GM12878 (cell line): ENCODE results near the gene LRP5. TPM values are rescaled to one million over a fixed set of nuclear protein-coding genes. Genes with fewer than 3 reads are reported as not detected.

Experiments
- ATF3 ChIP-seq: IDR thresholded peaks from 2 replicates; pipeline ENCODE4 v1.6.1; 2011; ENCODE audit warnings: low read depth, mild to moderate bottlenecking, low read length, moderate library complexity, borderline replicate concordance; ENCODE audit errors: extremely low read depth
- CBFB ChIP-seq: IDR thresholded peaks from 2 replicates; pipeline ENCODE4 v1.6.1; 2016; ENCODE audit warnings: antibody characterized with exemption, low read depth
- E2F8 ChIP-seq: fragments of 450-650 bp; IDR thresholded peaks from 2 replicates; pipeline ENCODE4 v1.6.1; 2018; ENCODE audit warnings: mild to moderate bottlenecking, low read depth, moderate library complexity; ENCODE audit not compliant: partially characterized antibody
- EZH2 ChIP-seq: IDR thresholded peaks from 2 replicates; pipeline ENCODE4 v1.6.1; 2012; ENCODE audit warnings: low read depth, mild to moderate bottlenecking, control low read depth, inconsistent platforms, low read length, borderline replicate concordance; ENCODE audit not compliant: control insufficient read depth
- HDAC6 ChIP-seq: fragments of 200-600 bp; sonication (generic); IDR thresholded peaks from one replicate; pipeline ENCODE4 v1.8.0; 2017; ENCODE audit warnings: antibody characterized with exemption; ENCODE audit not compliant: unreplicated experiment
- MTA3 ChIP-seq: IDR thresholded peaks from 2 replicates; pipeline ENCODE4 v1.6.1; 2012; ENCODE audit warnings: low read length, inconsistent platforms, borderline replicate concordance
- NBN ChIP-seq: fragments of 450-650 bp; IDR thresholded peaks from 2 replicates; pipeline ENCODE4 v1.6.1; 2016
- NFYB ChIP-seq: IDR thresholded peaks from 2 replicates; pipeline ENCODE4 v1.6.1; 2011; ENCODE audit warnings: low read depth, mild to moderate bottlenecking, low read length, improper control_type of control experiment, moderate library complexity; ENCODE audit not compliant: insufficient read depth
- PBX3 ChIP-seq: IDR thresholded peaks from 2 replicates; pipeline ENCODE4 v1.6.1; 2011; ENCODE audit warnings: mild to moderate bottlenecking, low read depth, low read length, moderate library complexity; ENCODE audit not compliant: insufficient replicate concordance
- POLR2A ChIP-seq: IDR thresholded peaks from 2 replicates; pipeline ENCODE4 v1.6.1; 2011; ENCODE audit warnings: low read depth, mild to moderate bottlenecking, low read length
- SMC3 ChIP-seq: IDR thresholded peaks from 2 replicates; pipeline ENCODE4 v1.6.1; 2011; ENCODE audit warnings: low read length, improper control_type of control experiment, borderline replicate concordance
- SUPT20H ChIP-seq: IDR thresholded peaks from 2 replicates; pipeline ENCODE4 v1.6.1; 2011; ENCODE audit warnings: low read depth, mild to moderate bottlenecking, low read length, moderate library complexity, borderline replicate concordance; ENCODE audit not compliant: control insufficient read depth
- ZNF24 ChIP-seq: fragments of 450-650 bp; IDR thresholded peaks from 2 replicates; pipeline ENCODE4 v1.6.1; 2017; ENCODE audit warnings: antibody characterized with exemption, mild to moderate bottlenecking
- polyA plus RNA-seq, 11 experiments: library from polyadenylated mRNA; depleted of rRNA in 4 of 11; unstranded in 6 of 11; stranded (reverse) in 5 of 11; fragments of >200 nt; fragmentation: Nextera tagmentation in 4 of 11; fragmentation: Illumina TruSeq in 1 of 11; extraction: Ambion mirVana in 4 of 11; extraction: Trizol in 1 of 11; gene quantifications; 1 replicate in 1 of 11; 2 replicates in 10 of 11; pipeline versions ENCODE4 v1.2.1 to v1.2.3, GENCODE V29; 2011 to 2016; ENCODE audit warnings: inconsistent platforms in 2 of 11, missing spikeins in 2 of 11, low read depth in 1 of 11
- total RNA-seq, 4 experiments: library from RNA; depleted of rRNA in 3 of 4; stranded (reverse); fragments of >200 nt in 3 of 4; fragmentation: Illumina TruSeq in 1 of 4; extraction: Trizol in 1 of 4; gene quantifications; 2 replicates each; pipeline versions ENCODE4 v1.2.1 to v1.2.3, GENCODE V29; 2013 to 2021
- TF ChIP-seq, protein P1 (sequence below): fragments of 450-650 bp; IDR thresholded peaks from 2 replicates; pipeline ENCODE4 v1.6.1; 2017; ENCODE audit warnings: mild to moderate bottlenecking
- TF ChIP-seq, protein P2 (sequence below), 3 experiments: IDR thresholded peaks in 2 of 3; conservative IDR thresholded peaks in 1 of 3; 2 replicates each; pipeline ENCODE4 v1.5.1; 2011; ENCODE audit warnings: low read depth in 3 of 3, low read length in 3 of 3, mild to moderate bottlenecking in 3 of 3, control low read depth in 2 of 3, moderate library complexity in 2 of 3, inconsistent platforms in 1 of 3, mixed read lengths in 1 of 3; ENCODE audit not compliant: control insufficient read depth in 2 of 3, insufficient read depth in 1 of 3; ENCODE audit errors: extremely low read depth in 1 of 3
- TF ChIP-seq, protein P3 (sequence below): fragments of 450-650 bp; IDR thresholded peaks from 2 replicates; pipeline ENCODE4 v1.6.1; 2018; ENCODE audit warnings: borderline replicate concordance, mild to moderate bottlenecking; ENCODE audit not compliant: partially characterized antibody

LRP5 gene
- total and polyA plus RNA-seq, 10 of the 15 experiments (the other 5 are each of a cell fraction or from before 2014, with no cell fraction given) = 0.37 to 34.0 (median 6.6) TPM

DNA sequence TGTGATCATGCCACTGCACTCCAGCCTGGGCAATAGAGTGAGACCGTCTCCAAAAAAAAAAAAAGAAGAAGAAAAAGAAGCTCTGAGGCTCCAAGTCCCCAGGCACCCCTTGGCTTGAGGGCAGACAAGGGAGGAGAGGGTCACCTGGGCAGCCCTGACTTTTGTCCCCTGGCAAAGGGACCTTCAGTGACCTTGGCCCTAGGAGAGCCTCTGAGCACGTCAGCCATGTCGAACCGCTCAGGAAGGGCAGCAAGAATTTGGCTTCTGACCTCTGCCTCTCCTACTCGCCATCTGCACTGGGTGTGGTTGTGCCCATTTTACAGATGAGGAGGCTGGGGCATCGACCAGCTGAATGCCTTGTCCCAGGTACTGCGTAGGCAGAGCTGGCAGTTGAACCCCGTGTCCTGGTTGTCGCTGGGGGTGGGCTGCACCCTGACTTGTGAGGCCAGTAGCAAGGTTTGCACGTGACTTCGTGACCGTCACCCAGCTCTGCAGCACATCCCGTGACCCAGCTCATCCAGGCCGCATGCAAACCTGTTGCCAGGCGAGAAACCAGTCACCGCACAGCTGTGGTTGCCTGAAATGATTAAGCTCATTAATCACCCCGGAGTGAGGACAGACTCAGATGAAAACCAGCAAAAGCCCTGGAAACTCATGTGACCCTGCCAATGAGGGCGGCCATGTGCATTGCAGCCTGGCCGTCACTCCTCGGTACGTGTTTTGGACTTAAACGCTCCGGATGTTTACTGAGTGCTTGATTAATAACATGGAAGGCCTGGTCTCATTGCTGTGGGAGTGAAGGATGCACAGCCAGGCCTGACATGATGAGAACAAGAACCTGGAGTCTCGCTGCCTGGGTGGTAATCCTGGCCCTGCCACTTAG lies 100.4 kb downstream of the LRP5 start (continued):
- TF ChIP-seq, protein P1, sequence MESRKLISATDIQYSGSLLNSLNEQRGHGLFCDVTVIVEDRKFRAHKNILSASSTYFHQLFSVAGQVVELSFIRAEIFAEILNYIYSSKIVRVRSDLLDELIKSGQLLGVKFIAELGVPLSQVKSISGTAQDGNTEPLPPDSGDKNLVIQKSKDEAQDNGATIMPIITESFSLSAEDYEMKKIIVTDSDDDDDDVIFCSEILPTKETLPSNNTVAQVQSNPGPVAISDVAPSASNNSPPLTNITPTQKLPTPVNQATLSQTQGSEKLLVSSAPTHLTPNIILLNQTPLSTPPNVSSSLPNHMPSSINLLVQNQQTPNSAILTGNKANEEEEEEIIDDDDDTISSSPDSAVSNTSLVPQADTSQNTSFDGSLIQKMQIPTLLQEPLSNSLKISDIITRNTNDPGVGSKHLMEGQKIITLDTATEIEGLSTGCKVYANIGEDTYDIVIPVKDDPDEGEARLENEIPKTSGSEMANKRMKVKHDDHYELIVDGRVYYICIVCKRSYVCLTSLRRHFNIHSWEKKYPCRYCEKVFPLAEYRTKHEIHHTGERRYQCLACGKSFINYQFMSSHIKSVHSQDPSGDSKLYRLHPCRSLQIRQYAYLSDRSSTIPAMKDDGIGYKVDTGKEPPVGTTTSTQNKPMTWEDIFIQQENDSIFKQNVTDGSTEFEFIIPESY = no peak
- no peak for TF ChIP-seq E2F8
- no peak for TF ChIP-seq ATF3
- TF ChIP-seq, protein P2, sequence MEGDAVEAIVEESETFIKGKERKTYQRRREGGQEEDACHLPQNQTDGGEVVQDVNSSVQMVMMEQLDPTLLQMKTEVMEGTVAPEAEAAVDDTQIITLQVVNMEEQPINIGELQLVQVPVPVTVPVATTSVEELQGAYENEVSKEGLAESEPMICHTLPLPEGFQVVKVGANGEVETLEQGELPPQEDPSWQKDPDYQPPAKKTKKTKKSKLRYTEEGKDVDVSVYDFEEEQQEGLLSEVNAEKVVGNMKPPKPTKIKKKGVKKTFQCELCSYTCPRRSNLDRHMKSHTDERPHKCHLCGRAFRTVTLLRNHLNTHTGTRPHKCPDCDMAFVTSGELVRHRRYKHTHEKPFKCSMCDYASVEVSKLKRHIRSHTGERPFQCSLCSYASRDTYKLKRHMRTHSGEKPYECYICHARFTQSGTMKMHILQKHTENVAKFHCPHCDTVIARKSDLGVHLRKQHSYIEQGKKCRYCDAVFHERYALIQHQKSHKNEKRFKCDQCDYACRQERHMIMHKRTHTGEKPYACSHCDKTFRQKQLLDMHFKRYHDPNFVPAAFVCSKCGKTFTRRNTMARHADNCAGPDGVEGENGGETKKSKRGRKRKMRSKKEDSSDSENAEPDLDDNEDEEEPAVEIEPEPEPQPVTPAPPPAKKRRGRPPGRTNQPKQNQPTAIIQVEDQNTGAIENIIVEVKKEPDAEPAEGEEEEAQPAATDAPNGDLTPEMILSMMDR (IDR thresholded peaks at IDR 0.05 in 2 of 3, conservative IDR thresholded peaks at IDR 0.05 in 1 of 3; ENCODE audit: control insufficient read depth in 2 of 3, extremely low read depth in 1 of 3, insufficient read depth in 1 of 3, low read depth in 3 of 3, low read length in 3 of 3) = no peak
- peak; percentile 76 for TF ChIP-seq NBN
- peak; percentile 96 for TF ChIP-seq CBFB
- TF ChIP-seq SMC3 = no peak
- TF ChIP-seq PBX3 = peak; percentile 93
- TF ChIP-seq POLR2A = 0 out of 2 replicates have a peak, but pooled peaks have one; percentile 23
- 0 out of 2 replicates have a peak, but pooled peaks have one; percentile 20 for TF ChIP-seq NFYB
- no peak for TF ChIP-seq MTA3
- TF ChIP-seq ZNF24 = no peak
- no peak for TF ChIP-seq SUPT20H
- no peak for TF ChIP-seq EZH2
- TF ChIP-seq, protein P3, sequence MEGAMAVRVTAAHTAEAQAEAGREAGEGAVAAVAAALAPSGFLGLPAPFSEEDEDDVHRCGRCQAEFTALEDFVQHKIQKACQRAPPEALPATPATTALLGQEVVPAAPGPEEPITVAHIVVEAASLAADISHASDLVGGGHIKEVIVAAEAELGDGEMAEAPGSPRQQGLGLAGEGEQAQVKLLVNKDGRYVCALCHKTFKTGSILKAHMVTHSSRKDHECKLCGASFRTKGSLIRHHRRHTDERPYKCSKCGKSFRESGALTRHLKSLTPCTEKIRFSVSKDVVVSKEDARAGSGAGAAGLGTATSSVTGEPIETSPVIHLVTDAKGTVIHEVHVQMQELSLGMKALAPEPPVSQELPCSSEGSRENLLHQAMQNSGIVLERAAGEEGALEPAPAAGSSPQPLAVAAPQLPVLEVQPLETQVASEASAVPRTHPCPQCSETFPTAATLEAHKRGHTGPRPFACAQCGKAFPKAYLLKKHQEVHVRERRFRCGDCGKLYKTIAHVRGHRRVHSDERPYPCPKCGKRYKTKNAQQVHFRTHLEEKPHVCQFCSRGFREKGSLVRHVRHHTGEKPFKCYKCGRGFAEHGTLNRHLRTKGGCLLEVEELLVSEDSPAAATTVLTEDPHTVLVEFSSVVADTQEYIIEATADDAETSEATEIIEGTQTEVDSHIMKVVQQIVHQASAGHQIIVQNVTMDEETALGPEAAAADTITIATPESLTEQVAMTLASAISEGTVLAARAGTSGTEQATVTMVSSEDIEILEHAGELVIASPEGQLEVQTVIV = no peak
- TF ChIP-seq HDAC6 = no peak
